NOMO-1 treated with dmso at 0.1 percent for 144 hours (cell line): ENCODE data around the gene PTPRA.
A peak's percentile ranks its signal among the peaks of the same experiment; 100 is the strongest.
"Not testable (repeated sequence)": the region's sequence is repeated elsewhere in the genome, so short reads cannot be mapped to it uniquely, and the experiment has no call there.

Source experiments
- DNase-seq: peaks from one replicate; lab custom pipeline; 2025; ENCODE audit not compliant: unreplicated experiment; lab: John Stamatoyannopoulos, UW

The PTPRA gene

GRCh38 chr20:3040086-3040485 lies 166.8 kb downstream of the PTPRA start:
- DNase-seq: no peak

GRCh38 chr20:3041854-3042409 lies 168.7 kb downstream of the PTPRA start:
- no peak for DNase-seq

DNA sequence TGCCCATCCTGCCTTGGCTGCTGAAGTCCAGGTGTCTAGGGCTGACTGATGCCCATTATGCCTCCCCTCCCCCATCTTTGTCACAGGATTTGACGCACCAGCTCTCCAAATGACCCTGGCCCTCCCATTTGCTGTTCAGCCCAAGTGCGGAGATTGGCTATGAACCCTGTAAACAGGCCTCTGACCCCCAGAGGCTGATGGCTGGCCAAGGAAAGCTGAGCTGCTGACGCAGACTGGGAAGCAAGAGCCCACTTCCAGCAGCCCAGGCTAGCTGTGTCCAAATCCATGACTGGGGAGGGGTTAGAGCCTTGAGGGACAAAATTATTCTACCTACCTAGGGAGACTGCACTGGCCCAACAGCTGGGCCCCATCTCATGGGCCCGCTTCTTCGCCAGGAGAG lies 169.3 kb downstream of the PTPRA start:
- no peak for DNase-seq

- no peak for DNase-seq
These were observed 170.0 kb downstream of the PTPRA start, which contains the start of gene GNRH2 for GRCh38 chr20:3043322-3043721. Gene GNRH2, plus strand, starts transcription at chr20:3043622. Its CDS starts 793 bp downstream, at chr20:3044415.

- DNase-seq: no peak
These were observed 171.2 kb downstream of the PTPRA start for GRCh38 chr20:3044336-3044965.

GRCh38 chr20:3045042-3045815 lies 171.9 kb downstream of the PTPRA start:
- DNase-seq: peak; percentile 78

GRCh38 chr20:3045816-3046676 lies 172.8 kb downstream of the PTPRA start, which contains the start of gene MRPS26:
Gene MRPS26, plus strand, starts transcription at chr20:3046052. Its CDS starts 17 bp downstream, at chr20:3046069.
- DNase-seq: peak; percentile 78

DNA sequence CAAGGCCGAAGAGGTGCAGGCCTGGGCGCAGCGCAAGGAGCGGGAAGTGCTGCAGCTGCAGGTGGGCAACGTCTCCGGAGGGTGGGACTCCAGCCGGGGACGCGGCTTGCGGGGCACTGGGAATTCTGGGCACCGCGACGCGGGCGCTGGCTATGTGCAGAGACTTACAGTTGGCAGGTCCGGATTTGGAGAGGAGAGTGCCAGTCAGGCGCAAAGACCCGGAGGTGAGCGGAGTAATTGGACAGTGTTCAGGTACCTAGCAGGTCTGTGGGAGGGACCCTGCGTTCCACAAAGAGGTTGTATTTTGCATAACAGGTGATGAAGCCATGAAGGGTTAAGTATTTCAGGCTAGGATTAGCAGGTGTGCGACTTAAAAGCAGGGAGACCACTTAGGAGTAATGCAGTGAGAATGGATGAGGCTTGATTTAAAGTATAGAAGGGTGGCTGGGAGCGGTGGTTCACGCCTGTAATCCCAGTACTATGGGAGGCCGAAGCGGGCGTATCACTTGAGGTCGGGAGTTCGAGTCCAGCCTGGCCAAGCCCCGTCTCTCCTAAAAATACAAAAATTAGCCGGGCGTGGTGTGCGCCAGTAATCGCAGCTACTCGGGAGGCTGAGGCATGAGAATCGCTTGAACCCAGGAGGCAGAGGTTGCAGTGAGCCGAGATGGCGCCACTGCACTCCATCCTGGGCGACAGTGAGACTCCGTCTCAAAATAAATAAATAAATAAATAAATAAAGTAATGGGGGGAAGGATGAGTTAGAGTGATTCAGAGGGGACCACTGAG lies 173.6 kb downstream of the PTPRA start:
- DNase-seq: no peak

- no peak for DNase-seq
These were observed 174.5 kb downstream of the PTPRA start for GRCh38 chr20:3047486-3048419.

DNA sequence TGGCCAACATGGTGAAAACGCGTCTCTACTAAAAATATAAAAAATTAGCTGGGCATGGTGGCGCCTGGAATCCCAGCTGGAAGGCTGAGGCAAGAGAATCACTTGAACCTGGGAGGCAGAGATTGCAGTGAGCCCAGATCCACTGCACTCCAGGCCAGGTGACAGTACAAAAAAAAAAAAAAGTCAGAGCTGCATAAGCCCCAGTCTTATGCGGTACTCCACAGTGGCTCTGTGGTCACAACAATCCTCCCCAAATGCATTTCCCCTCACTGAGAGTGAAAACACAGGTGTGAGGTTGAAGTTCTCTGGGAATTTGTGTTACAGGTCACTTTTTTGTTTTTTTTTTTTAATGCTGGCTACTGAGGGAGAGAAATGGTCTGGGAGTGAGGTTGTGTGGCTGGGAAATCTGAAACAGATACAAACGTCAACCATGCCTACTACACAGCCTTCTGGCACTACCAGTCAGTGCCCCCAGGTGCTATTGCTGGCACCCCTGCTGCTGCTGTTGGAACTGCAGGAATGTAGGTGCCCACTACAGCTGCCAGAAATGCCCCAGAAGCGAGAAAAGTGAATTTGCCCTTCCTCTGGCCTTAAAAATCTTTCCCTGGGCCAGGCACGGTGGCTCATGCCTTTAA lies 178.2 kb downstream of the PTPRA start:
- no peak for DNase-seq

DNA sequence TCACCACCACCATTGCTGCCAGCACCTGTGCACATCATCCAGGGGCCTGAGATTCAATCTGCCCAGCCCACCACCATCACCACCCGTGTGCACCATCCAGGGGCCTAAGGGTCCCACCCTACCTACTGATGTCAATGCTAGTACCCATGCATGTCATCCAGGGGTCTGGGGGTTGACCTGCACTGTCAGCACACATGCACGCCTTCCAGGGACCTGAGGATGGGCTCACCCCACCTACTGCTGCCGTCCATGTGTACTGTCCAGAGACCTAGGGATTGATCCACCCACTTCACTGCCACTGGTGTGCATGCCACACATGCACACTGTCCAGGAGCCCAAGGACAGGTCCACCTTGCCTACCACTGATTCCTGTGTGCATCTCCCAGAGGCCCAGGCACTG lies 186.2 kb downstream of the PTPRA start:
- DNase-seq: no peak

DNA sequence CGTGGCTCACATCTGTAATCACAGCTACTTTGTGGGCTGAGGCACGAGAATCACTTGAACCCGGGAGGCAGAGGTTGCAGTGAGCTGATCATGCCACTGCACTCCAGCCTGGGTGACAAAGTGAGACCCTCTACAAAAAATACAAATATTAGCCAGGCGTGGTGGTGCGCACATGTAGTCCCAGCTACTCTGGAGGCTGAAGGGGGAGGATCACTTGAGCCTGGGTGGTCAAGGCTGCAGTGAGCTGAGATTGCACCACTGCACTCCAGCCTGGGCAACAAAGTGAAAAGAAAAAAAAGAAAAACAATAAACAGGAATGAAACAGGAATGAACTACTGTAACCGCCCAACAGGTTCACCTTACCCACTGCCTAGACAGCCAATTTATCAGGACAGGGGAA lies 190.8 kb downstream of the PTPRA start:
- not testable (repeated sequence) for DNase-seq

- no peak for DNase-seq
These were observed 194.1 kb downstream of the PTPRA start for GRCh38 chr20:3067139-3068014.

DNA sequence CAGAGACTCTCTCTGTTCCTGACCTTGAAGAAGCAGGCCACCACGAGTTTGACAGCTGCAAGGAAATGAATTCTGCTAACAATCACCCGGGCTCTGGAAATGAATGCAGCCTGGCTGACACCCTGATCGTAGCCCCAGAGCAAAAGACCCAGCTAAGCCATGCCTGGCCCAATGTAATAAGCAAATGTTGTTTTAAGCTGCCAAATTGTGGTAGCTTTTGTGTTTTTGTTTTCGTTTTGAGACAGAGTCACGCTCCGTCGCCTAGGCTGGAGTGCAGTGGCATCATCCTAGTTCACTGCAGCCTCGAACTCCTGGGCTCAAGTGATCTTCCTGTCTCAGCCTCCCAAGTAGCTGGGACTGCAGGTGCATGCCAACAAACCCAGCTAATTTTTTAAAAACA lies 194.8 kb downstream of the PTPRA start:
- no peak for DNase-seq

- DNase-seq: no peak
These were observed 196.0 kb downstream of the PTPRA start for GRCh38 chr20:3068986-3069900.

DNA sequence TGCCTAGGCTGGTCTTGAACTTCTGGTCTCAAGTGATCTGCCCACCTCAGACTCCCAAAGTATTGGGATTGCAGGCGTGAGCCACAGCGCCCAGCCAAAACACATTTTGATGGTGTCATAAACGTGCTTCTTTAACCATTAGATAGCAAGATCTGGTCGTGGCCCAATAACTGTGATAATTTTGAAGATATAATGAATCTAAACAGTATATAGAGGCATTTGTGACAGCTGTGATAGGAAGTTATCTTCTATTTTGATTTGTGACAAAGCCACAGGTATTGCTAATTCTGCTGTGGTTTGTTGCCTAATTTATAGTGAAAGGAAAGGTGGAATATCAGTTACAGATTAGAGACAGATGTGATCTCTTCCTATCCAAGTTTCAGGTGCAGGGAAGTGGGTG lies 197.4 kb downstream of the PTPRA start:
- DNase-seq: no peak

- no peak for DNase-seq
These were observed 198.0 kb downstream of the PTPRA start for GRCh38 chr20:3071266-3071609.
